GM18867 (cell line): Measurements from ENCODE around the gene C2CD2.

Source experiments
- ATAC-seq: cut with Tn5 transposase; IDR thresholded peaks from one replicate; pipeline ENCODE4 v1.9.1; 2021; ENCODE audit warnings: mild to moderate bottlenecking, moderate library complexity; ENCODE audit not compliant: unreplicated experiment

C2CD2 gene

GRCh38 chr21:41914965-41915364 is 38.9 kb downstream of the C2CD2 start:
- no peak for ATAC-seq

GRCh38 chr21:41914358-41914757 is 39.5 kb downstream of the C2CD2 start:
- no peak for ATAC-seq

GRCh38 chr21:41913230-41913629 is 40.6 kb downstream of the C2CD2 start:
- ATAC-seq, result no peak

- ATAC-seq, result no peak
These were observed 45.0 kb downstream of the C2CD2 start for GRCh38 chr21:41908829-41909228.

- ATAC-seq, result no peak
These were observed 46.1 kb downstream of the C2CD2 start for GRCh38 chr21:41907496-41908258.

- no peak for ATAC-seq
These were observed 47.0 kb downstream of the C2CD2 start for GRCh38 chr21:41906770-41907169.

GRCh38 chr21:41903559-41904351 is 50.1 kb downstream of the C2CD2 start:
- no peak for ATAC-seq

- no peak for ATAC-seq
These were observed 50.9 kb downstream of the C2CD2 start for GRCh38 chr21:41902946-41903345.

- no peak for ATAC-seq
These were observed 52.0 kb downstream of the C2CD2 start for GRCh38 chr21:41901782-41902181.

GRCh38 chr21:41901099-41901498 is 52.7 kb downstream of the C2CD2 start:
- ATAC-seq, result no peak

- no peak for ATAC-seq
These were observed 53.4 kb downstream of the C2CD2 start for GRCh38 chr21:41900401-41900800.

- no peak for ATAC-seq
These were observed 54.2 kb downstream of the C2CD2 start for GRCh38 chr21:41899426-41900202.

GRCh38 chr21:41898998-41899397 is 54.8 kb downstream of the C2CD2 start:
- no peak for ATAC-seq

GRCh38 chr21:41897700-41898099 is 56.1 kb downstream of the C2CD2 start:
- ATAC-seq, result no peak

- ATAC-seq, result no peak
These were observed 56.7 kb downstream of the C2CD2 start for GRCh38 chr21:41897047-41897669.

GRCh38 chr21:41895643-41896493 is 58.0 kb downstream of the C2CD2 start:
- ATAC-seq, result no peak

- ATAC-seq, result no peak
These were observed 58.8 kb downstream of the C2CD2 start for GRCh38 chr21:41894922-41895557.

- no peak for ATAC-seq
These were observed 59.3 kb downstream of the C2CD2 start for GRCh38 chr21:41894511-41894910.

- ATAC-seq, result no peak
These were observed 61.1 kb downstream of the C2CD2 start for GRCh38 chr21:41892726-41893125.

- ATAC-seq, result no peak
These were observed 62.7 kb downstream of the C2CD2 start for GRCh38 chr21:41891132-41891531.
